Measurements from ENCODE around the gene HOMER2.
"Not testable (repeated sequence)": the region's sequence is repeated elsewhere in the genome, so short reads cannot be mapped to it uniquely, and the experiment has no call there.

The HOMER2 gene

GRCh38 chr15:82963471-82964341 is 11.2 kb upstream of the HOMER2 start:
- no peak for DNase-seq

- DNase-seq, result no peak
These were observed 8.2 kb upstream of the HOMER2 start for GRCh38 chr15:82960766-82961165.

- no peak for DNase-seq
These were observed 6.9 kb upstream of the HOMER2 start for GRCh38 chr15:82959423-82959822.

- DNase-seq, result no peak
These were observed 6.1 kb upstream of the HOMER2 start for GRCh38 chr15:82958638-82959037.

GRCh38 chr15:82951472-82952157 is 905 bp downstream of the HOMER2 start:
- no peak for DNase-seq

- no peak for DNase-seq
These were observed 1.7 kb downstream of the HOMER2 start for GRCh38 chr15:82950746-82951370.

GRCh38 chr15:82950295-82950694 is 2.2 kb downstream of the HOMER2 start:
- DNase-seq, result no peak

GRCh38 chr15:82946155-82946701 is 6.3 kb downstream of the HOMER2 start:
- DNase-seq, result no peak

- DNase-seq, result no peak
These were observed 7.2 kb downstream of the HOMER2 start for GRCh38 chr15:82945326-82945725.

GRCh38 chr15:82944821-82945220 is 7.7 kb downstream of the HOMER2 start:
- DNase-seq, result no peak

- no peak for DNase-seq
These were observed 8.5 kb downstream of the HOMER2 start for GRCh38 chr15:82944056-82944455.

GRCh38 chr15:82943176-82943575 is 9.3 kb downstream of the HOMER2 start:
- no peak for DNase-seq

- DNase-seq, result no peak
These were observed 9.8 kb downstream of the HOMER2 start for GRCh38 chr15:82942691-82943090.

- not testable (repeated sequence) for DNase-seq
These were observed 12.8 kb downstream of the HOMER2 start for GRCh38 chr15:82939678-82940077.

GRCh38 chr15:82937712-82938058 is 14.8 kb downstream of the HOMER2 start:
- no peak for DNase-seq

GRCh38 chr15:82936966-82937711 is 15.4 kb downstream of the HOMER2 start:
- no peak for DNase-seq

GRCh38 chr15:82935382-82935781 is 17.1 kb downstream of the HOMER2 start:
- no peak for DNase-seq

GRCh38 chr15:82934100-82934880 is 18.2 kb downstream of the HOMER2 start:
- DNase-seq, result no peak

GRCh38 chr15:82933576-82933975 is 18.9 kb downstream of the HOMER2 start:
- no peak for DNase-seq

- DNase-seq, result no peak
These were observed 21.3 kb downstream of the HOMER2 start for GRCh38 chr15:82931221-82931620.

GRCh38 chr15:82930461-82930860 is 22.1 kb downstream of the HOMER2 start:
- DNase-seq, result no peak

- no peak for DNase-seq
These were observed 23.8 kb downstream of the HOMER2 start for GRCh38 chr15:82928711-82929110.

Data from NCI-H1436 (cell line).